ENCODE results near the gene VPS11.

VPS11 gene

GRCh38 chr11:119106564-119107537, 39.2 kb downstream of the VPS11 start, which contains the start of gene C2CD2L:
TSS of gene C2CD2L (plus strand) at chr11:119107344. CDS start at chr11:119107742, 398 bp downstream.
- peak; percentile 82 for DNase-seq

- no peak for DNase-seq
Observed at GRCh38 chr11:119107538-119108145, 40.0 kb downstream of the VPS11 start.

DNA sequence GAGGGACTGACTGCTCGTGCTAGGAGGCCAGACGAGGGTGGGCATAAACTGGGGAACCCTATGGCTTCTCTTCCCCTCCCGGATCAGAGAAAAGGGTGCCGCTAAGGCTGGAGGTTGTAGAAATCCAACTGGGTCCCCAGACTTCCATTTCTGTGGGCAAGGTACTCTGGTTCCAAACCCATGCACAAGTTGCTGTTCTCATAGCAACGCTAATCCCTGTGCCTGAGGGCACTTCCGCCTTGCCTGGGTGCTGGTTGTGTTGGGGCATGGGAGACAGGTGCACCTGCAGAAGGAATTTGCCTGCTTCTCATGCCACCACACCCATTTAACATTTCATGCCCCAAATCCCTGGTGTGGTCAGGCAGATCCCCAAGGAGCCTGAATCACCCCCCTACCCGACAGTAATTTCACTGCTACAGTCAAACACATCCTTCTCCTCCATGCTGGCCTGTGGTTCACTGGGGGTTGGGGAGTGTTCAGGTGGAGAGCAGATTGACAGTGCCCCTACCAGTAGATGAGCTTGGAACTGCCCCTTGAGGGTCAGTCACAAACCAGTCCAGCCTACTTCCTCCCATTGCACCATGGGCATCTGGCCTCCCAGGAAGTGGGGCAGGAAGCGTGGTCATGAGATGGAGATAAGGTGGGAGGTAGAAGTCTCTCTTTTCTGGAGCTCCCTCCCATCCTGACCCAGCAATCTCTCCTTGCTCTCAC, 40.7 kb downstream of the VPS11 start:
- no peak for DNase-seq

DNA sequence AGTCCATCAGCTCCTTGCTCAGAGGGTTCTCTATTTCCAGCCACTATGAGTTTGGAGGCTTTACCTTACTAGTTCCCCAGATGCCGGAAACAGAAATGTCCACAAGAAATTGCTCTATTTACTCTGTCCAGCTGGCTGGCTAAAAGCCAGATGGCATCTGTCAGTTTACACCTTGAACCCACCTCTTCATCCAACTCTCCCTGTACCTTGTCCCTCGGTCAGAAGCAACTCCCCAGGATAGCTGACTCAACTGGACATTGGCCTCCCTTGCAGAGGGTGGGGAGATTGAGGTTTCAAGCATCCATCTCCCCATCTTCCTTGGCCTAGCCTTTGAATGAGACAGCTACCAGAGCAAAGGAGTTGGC, 41.2 kb downstream of the VPS11 start:
- no peak for DNase-seq

- DNase-seq: no peak
Observed at GRCh38 chr11:119109843-119110242, 42.2 kb downstream of the VPS11 start.

- DNase-seq: no peak
Observed at GRCh38 chr11:119110439-119110838, 42.8 kb downstream of the VPS11 start.

GRCh38 chr11:119111361-119111925, 43.8 kb downstream of the VPS11 start:
- no peak for DNase-seq

DNA sequence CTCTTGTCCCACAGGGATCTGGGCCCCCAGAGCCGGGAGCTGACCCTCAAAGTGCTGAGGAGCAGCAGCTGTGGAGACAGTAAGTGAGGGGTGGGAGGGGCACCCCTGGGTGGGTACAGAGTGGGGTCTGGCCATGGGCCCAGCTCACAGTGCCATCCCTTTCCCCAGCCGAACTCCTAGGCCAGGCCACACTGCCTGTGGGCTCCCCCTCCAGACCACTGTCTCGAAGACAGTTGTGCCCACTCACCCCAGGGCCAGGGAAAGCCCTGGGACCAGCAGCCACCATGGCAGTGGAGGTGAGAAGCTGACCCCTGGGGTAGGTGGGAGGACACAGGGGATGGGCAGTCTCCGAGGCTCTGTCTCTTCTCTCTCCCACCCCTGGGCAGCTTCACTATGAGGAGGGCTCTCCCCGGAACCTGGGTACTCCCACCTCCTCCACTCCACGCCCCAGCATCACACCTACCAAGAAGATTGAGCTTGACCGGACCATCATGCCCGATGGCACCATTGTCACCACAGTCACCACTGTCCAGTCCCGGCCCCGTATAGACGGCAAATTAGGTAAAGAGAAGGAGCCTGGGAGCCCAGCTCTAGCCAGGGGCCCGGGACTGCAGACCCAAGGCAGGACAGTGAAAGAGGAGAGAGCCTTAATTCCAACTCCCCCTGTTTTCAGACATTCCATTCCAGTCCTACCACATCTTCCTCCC, 44.8 kb downstream of the VPS11 start:
- DNase-seq: no peak

GRCh38 chr11:119113716-119114115, 46.1 kb downstream of the VPS11 start:
- DNase-seq: no peak

DNA sequence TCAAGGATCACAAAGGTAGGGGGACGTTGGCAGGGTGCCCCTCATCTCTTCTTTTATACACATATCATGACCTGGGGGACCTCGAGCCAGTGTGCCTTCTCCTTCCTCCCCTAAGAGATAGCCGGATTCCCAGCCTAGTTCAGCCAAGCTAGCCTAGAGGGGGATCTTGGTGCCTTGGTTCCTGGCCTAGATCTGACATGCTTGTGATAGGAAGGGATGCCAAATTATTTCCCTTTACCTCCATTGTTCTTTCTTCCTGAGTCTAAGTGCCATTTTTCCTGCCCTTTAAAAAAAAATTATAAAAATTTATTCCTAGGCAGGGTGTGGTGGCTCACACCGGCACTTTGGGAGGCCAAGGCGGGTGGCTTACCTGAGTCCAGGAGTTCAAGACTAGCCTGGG, 46.7 kb downstream of the VPS11 start:
- DNase-seq: no peak

- no peak for DNase-seq
Observed at GRCh38 chr11:119115484-119116234, 48.0 kb downstream of the VPS11 start.

- DNase-seq: no peak
Observed at GRCh38 chr11:119116235-119116594, 48.6 kb downstream of the VPS11 start.

- no peak for DNase-seq
Observed at GRCh38 chr11:119116601-119117000, 49.0 kb downstream of the VPS11 start.

GRCh38 chr11:119117004-119117706, 49.5 kb downstream of the VPS11 start:
- no peak for DNase-seq

- DNase-seq: no peak
Observed at GRCh38 chr11:119118227-119118626, 50.6 kb downstream of the VPS11 start.

- DNase-seq: no peak
Observed at GRCh38 chr11:119118946-119119345, 51.3 kb downstream of the VPS11 start.

- no peak for DNase-seq
Observed at GRCh38 chr11:119120639-119121007, 53.0 kb downstream of the VPS11 start.

- peak; percentile 100 for DNase-seq
Observed at GRCh38 chr11:119121008-119121810, 53.6 kb downstream of the VPS11 start, which contains the start of gene HINFP. TSS of gene HINFP (plus strand) at chr11:119121580. CDS start at chr11:119126945, 5,365 bp downstream.

GRCh38 chr11:119121811-119122124, 54.1 kb downstream of the VPS11 start:
- DNase-seq: no peak

DNA sequence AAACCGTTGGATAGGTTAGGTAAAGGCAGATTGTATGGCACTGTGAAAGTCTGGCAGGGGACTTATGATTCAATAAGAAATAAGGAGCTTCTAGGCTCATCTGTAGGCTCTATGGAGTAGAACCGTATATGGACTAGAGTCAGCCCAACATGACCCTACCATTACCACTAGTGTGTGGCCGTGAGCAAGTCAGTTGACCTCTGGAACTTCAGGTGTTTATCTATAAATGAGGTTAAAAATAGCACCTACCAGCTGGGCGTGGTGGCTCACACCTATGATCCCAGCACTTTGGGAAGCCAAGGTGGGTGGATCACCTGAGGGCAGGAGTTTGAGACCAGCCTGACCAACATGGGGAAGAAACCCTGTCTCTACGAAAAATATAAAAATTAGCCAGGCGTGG, 58.2 kb downstream of the VPS11 start:
- no peak for DNase-seq
